UCSD-AML1 (cell line): ENCODE results near the gene NCEH1.

ENCODE experiments used
- DNase-seq: peaks from one replicate; lab custom pipeline; 2025; ENCODE audit not compliant: unreplicated experiment; lab: John Stamatoyannopoulos, UW

NCEH1 gene

DNA sequence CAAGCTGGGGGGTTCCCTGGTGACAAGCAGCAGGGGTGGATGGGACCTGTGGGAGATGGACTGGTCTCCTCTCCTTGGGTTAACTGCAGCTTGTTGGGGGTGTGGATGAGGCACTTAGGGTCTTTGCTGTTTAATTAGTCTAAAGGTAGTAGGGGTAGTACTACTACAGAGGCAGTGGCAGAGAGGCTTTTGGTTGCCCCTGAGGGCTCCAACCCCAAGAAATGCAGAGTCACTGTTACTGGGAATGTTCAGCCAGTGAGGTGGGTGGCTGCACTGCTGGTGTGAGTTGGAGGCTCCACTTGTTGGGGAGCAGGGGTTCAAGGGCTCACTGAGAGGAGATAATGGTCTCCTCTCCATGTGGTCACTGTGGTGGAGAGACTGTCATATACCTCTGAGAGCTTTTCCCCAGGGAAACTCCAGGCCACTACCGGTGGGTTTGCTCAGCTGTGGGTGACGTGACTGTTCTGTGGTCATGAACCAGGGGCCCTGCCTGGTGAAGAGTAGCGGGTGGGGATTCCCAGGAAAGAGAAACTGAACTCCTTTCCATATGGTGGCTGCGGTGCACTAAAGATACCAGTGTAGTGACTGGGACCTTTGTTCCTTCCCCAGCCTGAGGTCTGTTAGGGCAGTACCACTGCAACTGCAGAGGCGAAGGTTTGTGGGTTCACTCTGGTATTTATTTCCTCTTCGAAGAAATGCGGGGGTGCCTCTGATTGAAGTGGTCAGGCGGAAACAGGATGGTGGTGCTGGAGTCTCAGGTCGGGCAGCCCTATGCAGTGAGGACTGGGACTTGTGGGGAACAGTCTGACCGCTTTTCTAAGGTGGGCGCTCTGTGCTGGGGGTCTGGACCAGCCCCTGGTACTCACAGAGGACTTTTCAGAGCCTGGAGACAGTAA is 118.7 kb downstream of the NCEH1 start:
- peak; percentile 82 for DNase-seq

GRCh38 chr3:172591125-172591605 is 119.7 kb downstream of the NCEH1 start:
- no peak for DNase-seq

DNA sequence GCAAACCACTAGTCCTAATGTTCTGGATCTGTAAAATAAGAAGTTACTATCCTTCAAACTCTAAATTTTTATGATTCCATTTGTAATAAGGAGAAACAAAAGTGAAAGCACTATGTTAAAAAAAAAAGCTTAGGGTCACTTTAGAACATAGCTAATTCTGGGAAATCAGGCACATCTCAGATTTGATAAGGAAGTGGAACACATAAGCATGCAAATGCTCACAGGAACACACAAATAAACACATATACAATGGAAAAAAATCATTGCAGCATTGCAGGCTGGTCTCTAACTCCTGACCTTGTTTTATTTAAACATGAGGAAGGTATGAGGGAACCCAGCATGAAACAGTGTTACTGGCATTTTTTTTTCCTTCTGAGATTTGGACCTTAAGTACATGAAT is 124.4 kb downstream of the NCEH1 start:
- DNase-seq = no peak

GRCh38 chr3:172585954-172586353 is 124.9 kb downstream of the NCEH1 start:
- DNase-seq = no peak

DNA sequence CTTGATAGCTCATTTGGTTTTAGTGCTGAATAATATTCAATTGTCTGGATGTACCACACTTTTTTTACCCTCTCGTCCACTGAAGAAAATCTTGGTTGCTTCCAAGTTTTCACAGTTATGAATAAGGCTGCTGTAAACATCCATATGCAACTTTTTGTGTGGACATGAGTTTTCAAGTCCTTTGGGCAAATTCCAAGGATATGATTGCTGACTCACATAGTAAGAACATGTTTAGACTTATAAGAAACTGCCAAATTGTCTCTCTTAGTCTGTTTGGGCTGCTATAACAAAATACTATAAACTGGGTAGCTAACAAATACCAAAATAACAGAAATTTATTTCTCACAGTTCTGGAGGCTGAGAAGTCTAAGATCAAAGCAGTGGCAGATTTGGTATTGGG is 128.2 kb downstream of the NCEH1 start:
- no peak for DNase-seq

DNA sequence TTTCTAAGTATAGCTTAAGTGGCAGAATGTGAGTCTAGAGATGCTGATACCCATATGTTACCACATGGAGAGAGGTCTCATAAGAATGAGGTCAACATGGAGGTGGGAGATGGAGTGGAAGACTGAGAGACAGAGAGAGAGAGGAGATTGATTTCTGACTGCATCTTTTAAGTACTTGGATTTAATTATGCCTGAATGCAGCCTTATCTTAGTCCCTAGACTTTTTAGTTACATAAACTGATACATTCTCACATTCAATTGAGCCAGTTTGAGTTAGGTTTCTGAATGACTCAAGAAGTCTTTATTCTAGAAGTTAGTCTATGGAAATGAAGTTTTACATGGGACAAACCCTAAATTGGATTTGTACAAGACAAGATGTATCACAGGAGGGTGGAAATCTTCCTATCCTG is 129.1 kb downstream of the NCEH1 start:
- DNase-seq = no peak

GRCh38 chr3:172580680-172581401 is 130.0 kb downstream of the NCEH1 start:
- no peak for DNase-seq
